OCI-M1 (cell line): ENCODE results near the gene GIMAP2.
A peak's percentile ranks its signal among the peaks of the same experiment; 100 is the strongest.
"Not testable (repeated sequence)": the region's sequence is repeated elsewhere in the genome, so short reads cannot be mapped to it uniquely, and the experiment has no call there.

Source experiments
- DNase-seq: peaks from one replicate; lab custom pipeline; 2025; lab: John Stamatoyannopoulos, UW

Gene GIMAP2

DNA sequence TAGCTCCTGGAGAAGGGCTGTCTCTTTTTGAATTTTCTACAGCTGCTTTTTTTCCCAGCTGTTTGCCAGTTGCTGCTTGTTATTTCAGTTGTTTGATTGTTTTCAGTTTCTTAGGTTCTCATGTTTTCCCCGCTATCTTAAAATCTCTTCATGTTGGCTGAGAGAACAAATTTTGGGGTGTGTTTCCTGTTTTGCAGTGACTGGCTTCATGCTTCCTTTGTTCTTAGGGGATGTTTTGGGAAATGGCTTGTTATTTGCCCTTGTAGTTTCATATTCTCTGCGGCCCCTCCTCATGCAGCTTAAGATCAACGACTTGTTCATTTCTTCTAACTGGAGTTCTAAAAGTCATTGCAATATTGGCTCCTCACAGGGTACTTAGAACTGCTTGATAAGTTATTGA, 8.7 kb upstream of the GIMAP2 start:
- not testable (repeated sequence) for DNase-seq

DNA sequence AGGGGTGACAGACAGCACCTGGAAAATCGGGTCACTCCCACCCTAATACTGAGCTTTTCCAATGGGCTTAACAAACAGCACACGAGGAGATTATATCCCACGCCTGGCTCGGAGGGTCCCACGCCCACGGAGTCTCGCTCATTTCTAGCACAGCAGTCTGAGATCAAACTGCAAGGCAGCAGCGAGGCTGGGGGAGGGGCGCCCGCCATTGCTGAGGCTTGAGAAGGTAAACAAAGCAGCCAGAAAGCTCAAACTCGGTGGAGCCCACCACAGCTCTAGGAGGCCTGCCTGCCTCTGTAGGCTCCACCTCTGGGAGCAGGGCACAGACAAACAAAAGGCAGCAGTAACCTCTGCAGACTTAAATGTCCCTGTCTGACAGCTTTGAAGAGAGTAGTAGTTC, 6.9 kb upstream of the GIMAP2 start:
- DNase-seq: not testable (repeated sequence)

DNA sequence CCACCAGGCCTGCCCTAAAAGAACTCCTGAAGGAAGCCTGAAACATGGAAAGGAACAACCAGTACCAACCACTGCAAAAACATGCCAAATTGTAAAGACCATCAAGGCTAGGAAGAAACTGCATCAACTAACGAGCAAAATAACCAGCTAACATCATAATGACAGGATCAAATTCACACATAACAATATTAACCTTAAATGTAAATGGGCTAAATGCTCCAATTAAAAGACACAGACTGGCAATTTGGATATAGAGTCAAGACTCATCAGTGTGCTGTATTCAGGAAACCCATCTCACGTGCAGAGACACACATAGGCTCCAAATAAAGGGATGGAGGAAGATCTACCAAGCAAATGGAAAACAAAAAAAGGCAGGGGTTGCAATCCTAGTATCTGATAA, 5.1 kb upstream of the GIMAP2 start:
- not testable (repeated sequence) for DNase-seq

DNA sequence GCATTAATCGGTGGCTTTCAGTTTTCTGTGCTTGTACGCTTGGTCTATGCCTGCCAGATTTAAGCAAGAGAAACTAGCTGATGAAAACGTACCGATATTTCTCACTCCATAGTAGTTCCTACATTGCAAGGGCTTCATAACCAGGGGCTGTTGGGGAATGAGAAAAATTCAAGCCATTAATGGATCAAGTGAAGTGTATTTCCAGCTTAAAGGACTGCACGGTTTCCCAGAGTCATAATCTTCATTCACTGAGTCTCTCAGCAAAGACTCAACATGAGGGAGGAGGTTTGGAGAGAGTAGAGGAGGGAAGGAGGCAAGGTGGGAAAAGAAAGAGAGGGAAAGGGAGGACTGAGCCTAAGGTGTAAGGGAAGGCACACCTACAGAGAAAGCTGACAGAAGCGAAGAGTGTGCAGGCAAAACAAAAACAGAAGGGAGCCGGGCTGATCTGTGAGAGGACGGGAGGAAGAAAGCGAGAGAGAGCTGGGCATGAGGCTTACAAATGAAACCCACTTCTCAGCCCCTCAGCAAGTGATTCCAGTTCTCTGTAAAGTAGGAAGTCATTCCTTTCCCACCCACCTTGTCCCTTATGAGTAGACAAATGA, 625 bp downstream of the GIMAP2 start:
- DNase-seq: peak; percentile 55

DNA sequence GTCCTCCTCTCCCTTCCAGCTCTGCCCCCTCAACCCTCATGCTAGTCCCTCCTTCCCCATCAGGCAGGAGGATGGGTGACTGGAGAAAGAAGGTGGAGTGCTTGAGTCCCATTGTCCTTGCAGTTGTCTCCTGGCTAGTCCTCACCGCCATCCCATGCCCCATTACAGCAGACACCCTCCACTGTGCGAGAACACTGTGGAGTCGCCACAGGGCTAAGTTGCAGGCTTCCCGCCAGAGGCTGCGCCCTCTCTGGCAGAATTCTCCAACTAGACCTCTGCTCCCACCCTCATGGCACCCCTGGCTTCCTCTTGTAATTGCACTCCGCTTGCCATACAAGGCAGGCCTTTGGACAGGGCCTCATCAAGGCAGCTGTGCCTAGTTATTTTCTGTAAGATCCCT, 3.1 kb downstream of the GIMAP2 start:
- DNase-seq: no peak

DNA sequence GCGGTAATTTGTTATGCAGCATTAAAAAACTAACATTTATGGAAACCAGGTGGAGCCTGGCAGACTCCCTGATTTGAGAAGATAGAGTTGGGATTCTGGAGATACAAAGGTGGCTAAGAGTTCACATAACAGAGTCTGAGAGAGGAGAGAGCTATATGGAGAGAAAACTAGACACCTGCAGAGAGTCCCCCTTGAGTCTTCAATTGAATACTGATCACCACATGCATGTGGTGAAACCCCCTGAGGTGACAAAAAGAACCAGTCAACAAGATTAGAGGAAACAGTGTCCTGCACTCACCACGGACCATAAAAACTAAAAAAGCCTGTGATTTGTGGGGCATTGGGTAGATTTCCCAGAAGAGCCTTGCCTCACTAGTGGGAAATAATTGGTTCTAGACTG, 10.1 kb downstream of the GIMAP2 start:
- DNase-seq: no peak

DNA sequence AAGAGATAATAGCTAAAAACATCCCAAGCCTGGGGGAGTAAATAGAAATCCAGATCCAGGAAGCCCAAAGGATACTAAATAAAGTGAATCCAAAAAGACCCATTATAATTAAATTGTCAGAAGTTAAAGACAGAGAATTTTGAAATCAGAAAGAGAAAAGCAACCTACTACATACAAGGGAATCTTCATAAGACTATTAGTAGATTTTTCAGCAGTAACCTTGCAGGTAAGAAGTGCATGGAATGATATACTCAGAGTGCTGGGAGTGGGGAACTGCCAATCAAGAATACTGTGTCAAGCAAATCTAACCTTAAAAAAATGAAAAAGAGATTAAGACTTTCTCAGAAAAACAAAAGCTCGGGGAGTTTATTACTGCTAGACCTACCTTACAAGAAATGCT, 17.7 kb downstream of the GIMAP2 start:
- DNase-seq: no peak

DNA sequence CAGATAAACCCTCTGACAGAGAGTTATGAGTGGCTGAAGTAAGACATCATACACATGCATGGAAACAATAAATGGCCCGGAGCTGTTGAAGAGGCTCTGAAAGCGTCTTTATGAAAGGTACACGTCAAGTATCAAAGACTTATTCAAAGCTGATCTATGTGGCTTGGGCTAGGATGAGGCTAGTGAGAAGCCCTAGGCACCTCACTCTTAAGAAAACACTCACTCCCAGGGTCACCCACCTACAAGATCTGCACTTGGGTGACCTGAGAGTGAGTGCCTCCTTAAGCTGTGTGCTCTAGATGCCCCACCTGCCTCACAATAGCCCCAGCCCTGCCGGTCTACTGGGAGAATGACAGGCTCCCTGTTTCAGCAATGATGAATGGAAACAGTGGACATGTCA, 29.8 kb downstream of the GIMAP2 start:
- no peak for DNase-seq

DNA sequence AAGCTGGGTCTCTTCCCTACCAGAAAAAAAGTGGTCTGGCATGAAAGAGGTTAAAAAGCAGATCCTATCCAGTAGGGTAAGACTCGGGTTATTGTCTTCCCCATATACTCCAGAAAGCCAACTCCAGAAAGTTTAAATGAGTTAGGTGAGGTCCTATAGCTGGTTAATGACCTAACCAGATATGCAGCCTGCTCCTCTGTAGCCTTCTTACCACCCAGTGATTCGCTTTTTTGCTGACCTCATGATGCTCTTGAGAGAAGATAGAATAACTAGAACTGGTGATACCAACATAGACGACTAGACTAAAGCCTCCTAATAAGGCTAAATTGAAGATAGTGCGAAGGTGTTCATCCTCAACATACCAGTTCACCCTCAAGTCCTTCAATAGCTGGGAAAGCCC, 30.2 kb downstream of the GIMAP2 start:
- no peak for DNase-seq

DNA sequence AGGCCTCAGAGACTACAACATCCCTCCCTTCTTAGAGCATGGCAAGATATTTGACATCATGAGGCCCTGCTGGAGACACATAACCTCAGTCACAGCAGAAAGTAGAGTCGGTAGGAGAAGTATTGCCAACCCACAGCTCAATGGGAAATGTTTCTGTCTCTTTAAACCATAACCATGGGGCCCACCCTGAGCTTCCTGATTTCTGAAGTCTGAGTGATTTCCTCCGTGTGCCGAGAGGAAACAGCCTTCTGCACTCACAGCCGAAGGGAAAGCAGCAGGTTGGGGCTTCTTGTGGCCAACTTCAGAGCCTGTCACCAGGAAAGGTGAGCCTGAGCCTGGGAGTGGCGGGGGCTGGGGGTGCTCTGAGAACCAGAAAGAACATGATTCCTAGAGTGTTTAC, 30.9 kb downstream of the GIMAP2 start, which contains the start of gene GIMAP1:
Gene GIMAP1, plus strand, starts transcription at position 246 of the 400 bp plus-strand sequence. CDS start 2,435 bp downstream, outside the sequence.
- DNase-seq: peak; percentile 29

DNA sequence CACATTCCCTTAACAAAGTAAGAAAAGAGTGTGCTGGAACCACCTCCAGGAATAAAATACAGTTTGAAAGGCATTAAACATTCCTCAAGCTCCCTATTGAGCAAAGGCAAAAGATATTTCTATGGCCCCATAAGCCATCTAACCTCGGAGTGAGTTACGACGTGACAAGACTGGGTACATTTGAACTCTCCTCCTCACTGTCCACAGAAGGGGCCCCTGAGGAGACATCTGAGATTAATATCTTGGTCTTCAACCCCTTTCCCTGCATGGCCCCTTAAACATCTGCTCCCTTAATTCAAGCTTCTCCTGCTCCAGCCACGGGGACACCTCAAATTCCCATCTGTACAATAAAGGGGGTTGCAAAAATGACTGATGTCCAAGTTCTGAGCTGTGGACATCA, 31.4 kb downstream of the GIMAP2 start:
- DNase-seq: no peak

DNA sequence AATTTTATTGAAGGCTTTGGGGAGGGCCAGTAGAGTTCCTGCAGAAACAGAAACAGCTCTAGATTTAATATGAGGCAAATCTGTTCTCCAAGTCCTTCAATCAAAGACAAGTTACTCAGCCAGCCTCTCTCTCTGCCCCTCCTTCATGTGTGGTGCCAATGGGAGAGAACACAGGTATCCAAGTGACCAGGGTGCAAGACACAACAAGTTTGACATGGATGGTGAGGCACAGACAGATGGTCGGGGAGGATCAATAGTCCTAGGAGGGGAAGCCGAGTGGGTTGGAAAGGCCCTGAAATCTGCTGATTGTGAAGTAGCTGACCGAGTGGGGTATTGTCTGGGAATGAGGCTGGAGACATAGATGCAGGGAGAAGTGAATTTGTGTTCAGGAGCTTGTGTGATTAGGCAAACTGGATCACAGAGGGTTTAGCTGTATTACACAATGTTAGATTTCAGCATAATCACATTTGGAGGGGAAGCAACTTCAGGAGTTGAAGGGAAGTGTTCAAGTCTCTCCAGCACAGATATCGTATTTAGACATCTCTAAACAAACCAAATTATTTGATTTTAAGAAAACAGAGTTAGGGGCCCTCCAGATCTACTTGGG, 32.4 kb downstream of the GIMAP2 start:
- no peak for DNase-seq

DNA sequence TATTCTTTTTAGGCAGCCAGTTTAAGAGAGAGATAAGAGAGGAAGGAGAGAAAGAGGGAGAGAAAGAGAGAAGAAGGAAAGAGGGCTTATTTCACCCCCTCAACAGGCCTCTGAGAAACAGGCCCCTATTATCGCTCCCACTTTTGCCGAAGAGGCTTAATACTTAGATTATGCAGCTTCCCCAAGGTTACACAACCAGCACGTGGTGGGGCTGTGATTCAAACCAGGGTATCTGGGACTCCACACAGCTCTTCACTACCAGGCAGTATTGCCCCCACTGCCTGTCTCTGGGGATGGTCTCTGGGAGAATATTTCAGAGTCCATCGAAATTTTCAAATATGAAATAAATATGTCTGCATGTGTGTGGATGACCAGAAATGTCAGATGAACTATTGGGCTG, 33.9 kb downstream of the GIMAP2 start:
- DNase-seq: no peak

DNA sequence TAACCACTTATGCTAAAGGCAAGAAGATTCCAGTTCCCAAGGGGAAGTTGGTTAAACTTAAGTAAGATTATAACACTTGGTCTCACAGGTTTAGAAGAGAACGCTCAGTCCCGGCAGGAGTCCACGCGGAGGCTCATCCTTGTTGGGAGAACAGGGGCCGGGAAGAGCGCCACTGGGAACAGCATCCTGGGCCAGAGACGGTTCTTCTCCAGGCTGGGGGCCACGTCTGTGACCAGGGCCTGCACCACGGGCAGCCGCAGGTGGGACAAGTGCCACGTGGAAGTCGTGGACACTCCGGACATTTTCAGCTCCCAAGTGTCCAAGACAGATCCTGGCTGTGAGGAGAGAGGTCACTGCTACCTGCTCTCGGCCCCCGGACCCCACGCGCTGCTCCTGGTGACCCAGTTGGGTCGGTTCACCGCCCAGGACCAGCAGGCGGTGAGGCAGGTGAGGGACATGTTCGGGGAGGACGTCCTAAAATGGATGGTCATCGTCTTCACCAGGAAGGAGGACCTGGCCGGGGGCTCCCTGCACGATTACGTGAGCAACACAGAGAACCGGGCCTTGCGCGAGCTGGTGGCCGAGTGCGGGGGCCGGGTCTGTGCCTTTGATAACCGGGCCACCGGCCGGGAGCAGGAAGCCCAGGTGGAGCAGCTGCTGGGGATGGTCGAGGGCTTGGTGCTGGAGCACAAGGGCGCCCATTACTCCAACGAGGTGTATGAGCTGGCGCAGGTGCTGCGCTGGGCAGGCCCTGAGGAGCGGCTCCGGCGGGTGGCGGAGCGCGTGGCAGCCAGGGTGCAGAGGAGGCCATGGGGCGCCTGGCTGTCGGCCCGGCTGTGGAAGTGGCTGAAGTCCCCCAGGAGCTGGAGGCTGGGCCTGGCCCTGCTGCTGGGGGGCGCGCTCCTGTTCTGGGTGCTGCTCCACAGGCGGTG, 34.7 kb downstream of the GIMAP2 start:
- no peak for DNase-seq

DNA sequence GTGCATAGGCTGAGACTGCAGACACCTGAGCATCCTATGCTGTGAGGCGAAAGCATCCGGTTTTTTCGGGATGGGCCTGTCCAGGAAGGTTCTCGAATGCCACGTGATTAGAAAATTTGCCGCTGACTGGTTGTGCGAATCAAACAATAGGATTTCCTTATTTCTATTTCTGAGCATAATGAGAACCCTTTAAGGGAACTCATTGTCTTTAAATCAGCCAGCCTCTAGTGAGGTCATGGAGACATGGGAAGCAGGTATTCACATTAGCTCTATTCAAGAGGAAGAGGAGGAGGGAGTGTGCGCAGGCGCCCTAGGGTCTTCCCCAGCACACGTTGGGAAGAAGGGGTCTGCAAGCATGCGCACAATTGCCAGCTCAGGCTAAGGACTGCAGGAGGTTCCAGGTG, 36.5 kb downstream of the GIMAP2 start:
- no peak for DNase-seq

DNA sequence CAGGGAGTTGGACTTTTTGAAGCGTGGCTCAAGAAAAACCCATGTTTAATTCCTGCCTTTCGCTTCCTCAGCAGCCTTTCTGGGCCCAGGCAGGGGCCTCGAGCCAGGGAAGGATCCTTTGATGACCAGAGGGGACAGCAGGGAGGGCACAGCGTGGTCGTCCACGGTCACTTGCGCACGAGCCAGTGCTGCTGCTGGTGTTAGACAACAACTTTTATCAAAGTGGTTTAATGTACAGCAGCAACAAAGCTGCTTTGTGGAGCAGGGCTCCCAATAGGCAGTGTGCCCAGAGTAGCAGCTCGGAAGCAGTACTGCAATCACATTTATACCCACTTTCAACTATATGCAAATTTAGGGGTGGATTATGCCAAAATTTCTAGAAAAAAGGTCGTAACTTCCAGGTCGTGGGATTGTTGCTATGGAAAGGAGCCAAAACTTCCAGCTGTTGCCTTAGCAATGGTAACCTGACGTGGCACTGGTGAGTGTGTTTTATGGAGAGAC, 37.0 kb downstream of the GIMAP2 start:
- DNase-seq: no peak

DNA sequence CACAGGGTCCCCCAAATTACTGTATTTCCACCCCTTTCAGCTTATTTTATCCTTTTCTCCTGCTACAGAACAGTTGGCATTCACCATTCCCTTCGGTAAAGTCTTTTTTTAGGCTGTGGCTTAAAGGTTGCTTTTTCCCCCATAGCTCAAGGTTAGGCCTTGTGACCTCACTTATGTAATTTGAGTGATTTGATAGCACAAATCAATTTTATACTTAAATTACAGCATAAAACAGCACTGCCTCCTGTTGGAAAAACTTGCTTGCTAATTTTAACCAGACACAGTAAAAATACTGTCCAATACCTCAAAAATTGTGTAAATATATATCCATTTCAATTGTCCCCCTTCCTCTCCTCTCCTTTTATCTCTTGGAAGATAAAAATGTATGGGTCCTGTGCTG, 38.0 kb downstream of the GIMAP2 start:
- no peak for DNase-seq

DNA sequence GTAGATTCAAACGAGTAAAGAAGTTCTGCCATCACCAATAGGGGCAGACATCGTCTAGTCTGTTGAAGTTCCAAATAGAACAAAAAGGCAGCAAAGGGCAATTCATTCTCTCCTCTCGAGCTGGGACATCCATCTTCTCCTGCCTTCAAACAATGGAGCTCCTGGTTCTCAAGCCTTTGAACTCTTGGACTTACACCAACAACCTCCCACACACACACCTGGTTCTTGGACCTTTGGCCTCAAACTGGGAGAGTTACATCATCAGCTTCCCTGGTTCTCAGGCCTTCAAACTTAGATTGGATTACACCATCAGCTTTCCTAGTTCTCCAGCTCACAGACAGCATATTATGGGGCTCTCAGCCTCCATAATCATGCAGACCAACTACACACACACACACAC, 41.9 kb downstream of the GIMAP2 start:
- no peak for DNase-seq

DNA sequence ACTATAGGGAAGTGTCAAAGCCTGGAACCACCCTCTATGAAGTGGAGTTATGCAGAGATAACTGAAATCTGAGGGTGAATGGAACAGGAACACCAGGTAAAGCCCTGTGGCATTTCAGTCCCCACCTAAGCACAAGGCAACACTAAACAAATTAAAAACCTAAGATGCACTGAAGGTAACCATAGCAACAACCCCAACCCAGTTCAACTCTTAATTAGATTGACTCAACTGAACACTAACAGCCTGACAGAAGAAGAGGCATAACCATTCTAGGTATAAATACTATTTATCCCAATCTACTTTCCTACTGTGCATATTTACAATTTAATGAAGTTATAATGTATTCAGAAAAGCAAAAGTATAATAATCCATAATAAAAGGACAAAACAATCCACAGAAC, 42.5 kb downstream of the GIMAP2 start:
- no peak for DNase-seq

DNA sequence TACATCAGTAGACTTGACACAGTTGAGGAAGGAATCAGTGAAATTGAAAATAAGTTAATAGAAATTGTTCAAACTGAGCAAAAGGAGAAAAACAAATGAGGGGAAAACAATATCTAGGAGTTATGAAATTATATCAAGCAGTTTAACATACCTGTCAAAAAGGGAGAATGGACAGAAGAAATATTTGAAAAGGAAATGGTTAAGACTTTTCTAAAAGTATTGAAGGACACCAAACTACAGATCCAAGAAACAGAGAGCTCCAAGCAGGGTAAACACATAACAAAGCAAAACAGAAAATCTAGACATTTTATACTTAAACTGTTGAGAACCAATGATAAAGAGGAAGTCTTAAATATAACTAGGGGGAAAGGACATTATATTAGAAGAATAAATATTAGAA, 43.1 kb downstream of the GIMAP2 start:
- DNase-seq: no peak

DNA sequence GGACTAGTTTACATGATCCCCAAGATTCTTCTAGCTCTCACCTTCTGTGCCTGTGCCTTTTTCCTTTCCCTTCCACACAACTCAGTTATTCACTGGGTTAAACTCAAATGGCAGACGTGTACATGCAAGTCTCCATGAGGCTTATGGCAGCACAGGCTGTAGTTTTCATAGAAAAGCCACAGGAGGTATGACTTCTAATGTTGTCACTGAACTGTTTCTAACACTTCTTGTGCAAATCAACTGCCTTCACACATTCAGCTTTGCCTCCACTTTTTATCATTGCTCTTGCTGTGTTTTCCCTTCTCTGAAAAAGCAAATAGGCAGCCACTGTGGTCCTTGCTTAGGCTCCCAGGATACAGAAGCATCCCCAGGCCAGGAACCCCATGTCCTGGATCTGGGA, 46.4 kb downstream of the GIMAP2 start:
- DNase-seq: no peak

DNA sequence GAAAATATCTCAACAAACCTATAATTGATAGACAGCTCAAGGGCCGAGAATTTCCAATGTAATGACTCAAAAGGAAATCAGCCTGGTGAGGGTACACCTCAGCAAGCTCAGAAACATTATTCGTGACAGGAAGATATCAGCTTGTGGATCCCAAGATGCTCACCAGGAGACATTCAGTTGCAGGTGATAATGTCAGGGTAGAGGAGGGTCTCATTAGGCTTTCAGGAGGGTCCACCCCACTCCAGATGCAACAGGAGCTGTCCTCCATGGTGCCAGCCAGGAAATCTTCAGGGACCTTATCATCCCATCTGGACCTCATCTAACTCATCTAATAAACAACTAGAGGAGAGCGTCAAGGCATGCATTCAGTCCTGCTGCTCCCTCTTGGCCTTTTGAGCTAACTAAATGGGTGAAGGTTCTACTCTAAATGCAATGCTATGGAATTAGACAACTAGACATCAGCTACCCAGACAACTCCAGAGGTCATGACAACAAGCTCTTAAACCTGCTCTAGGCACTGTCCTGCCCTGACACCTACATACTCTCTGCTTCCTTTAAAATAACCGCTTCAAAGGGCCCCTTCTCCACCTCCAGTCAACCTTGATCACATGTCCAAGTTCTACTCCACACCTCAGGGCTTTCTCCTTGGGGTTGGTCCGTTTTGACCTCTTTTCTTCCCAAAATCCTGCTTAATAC, 47.4 kb downstream of the GIMAP2 start:
- DNase-seq: no peak
